ENCODE results near the gene OPCML.

DNA sequence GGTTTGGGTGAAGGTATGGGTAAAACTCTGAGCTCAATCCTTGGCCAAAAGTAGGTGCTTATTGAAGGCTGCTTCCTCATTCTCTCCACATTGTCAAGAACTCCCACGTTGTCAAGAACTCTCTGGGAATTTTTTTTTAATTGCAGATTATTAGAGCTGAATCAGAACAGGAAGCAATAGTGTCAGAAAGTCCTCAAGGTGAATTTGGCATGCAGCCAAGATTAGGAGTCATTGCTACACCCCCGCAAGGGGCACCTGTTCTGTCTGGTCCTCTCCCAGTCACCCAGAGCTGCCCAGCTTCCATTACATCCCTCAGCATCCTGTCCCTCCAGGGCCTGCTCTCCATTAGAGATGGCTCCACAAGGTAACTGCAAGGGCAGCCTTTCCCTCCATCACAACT is 996.5 kb downstream of the OPCML start:
- TF ChIP-seq, protein P1, sequence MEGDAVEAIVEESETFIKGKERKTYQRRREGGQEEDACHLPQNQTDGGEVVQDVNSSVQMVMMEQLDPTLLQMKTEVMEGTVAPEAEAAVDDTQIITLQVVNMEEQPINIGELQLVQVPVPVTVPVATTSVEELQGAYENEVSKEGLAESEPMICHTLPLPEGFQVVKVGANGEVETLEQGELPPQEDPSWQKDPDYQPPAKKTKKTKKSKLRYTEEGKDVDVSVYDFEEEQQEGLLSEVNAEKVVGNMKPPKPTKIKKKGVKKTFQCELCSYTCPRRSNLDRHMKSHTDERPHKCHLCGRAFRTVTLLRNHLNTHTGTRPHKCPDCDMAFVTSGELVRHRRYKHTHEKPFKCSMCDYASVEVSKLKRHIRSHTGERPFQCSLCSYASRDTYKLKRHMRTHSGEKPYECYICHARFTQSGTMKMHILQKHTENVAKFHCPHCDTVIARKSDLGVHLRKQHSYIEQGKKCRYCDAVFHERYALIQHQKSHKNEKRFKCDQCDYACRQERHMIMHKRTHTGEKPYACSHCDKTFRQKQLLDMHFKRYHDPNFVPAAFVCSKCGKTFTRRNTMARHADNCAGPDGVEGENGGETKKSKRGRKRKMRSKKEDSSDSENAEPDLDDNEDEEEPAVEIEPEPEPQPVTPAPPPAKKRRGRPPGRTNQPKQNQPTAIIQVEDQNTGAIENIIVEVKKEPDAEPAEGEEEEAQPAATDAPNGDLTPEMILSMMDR (IDR thresholded peaks at IDR 0.05; ENCODE audit: low read depth, low read length, missing input control): no peak
- TF ChIP-seq, protein P2, sequence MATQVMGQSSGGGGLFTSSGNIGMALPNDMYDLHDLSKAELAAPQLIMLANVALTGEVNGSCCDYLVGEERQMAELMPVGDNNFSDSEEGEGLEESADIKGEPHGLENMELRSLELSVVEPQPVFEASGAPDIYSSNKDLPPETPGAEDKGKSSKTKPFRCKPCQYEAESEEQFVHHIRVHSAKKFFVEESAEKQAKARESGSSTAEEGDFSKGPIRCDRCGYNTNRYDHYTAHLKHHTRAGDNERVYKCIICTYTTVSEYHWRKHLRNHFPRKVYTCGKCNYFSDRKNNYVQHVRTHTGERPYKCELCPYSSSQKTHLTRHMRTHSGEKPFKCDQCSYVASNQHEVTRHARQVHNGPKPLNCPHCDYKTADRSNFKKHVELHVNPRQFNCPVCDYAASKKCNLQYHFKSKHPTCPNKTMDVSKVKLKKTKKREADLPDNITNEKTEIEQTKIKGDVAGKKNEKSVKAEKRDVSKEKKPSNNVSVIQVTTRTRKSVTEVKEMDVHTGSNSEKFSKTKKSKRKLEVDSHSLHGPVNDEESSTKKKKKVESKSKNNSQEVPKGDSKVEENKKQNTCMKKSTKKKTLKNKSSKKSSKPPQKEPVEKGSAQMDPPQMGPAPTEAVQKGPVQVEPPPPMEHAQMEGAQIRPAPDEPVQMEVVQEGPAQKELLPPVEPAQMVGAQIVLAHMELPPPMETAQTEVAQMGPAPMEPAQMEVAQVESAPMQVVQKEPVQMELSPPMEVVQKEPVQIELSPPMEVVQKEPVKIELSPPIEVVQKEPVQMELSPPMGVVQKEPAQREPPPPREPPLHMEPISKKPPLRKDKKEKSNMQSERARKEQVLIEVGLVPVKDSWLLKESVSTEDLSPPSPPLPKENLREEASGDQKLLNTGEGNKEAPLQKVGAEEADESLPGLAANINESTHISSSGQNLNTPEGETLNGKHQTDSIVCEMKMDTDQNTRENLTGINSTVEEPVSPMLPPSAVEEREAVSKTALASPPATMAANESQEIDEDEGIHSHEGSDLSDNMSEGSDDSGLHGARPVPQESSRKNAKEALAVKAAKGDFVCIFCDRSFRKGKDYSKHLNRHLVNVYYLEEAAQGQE (IDR thresholded peaks at IDR 0.05): no peak
- TF ChIP-seq TAF1 (conservative IDR thresholded peaks at IDR 0.05) (no peak), JUND (IDR thresholded peaks at IDR 0.05) (no peak), EGR1 (IDR thresholded peaks at IDR 0.05; ENCODE audit: low read depth in 2 of 2) (no peak), GABPA (IDR thresholded peaks at IDR 0.05 in 1 of 2, conservative IDR thresholded peaks at IDR 0.05 in 1 of 2) (no peak)
- TF ChIP-seq, protein P3, sequence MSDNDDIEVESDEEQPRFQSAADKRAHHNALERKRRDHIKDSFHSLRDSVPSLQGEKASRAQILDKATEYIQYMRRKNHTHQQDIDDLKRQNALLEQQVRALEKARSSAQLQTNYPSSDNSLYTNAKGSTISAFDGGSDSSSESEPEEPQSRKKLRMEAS (IDR thresholded peaks at IDR 0.05): no peak
